HTERT RPE-1 (cell line): ENCODE measurements around the gene PABPN1L.

Experiments
- in situ Hi-C: fragments of 300-500 bp; cut with MboI; formaldehyde crosslinking; loops from 4 replicates; pipeline ENCODE4 v1.14.3; 2020; ENCODE audit warnings: low sequenced_read_pairs

Gene PABPN1L

DNA sequence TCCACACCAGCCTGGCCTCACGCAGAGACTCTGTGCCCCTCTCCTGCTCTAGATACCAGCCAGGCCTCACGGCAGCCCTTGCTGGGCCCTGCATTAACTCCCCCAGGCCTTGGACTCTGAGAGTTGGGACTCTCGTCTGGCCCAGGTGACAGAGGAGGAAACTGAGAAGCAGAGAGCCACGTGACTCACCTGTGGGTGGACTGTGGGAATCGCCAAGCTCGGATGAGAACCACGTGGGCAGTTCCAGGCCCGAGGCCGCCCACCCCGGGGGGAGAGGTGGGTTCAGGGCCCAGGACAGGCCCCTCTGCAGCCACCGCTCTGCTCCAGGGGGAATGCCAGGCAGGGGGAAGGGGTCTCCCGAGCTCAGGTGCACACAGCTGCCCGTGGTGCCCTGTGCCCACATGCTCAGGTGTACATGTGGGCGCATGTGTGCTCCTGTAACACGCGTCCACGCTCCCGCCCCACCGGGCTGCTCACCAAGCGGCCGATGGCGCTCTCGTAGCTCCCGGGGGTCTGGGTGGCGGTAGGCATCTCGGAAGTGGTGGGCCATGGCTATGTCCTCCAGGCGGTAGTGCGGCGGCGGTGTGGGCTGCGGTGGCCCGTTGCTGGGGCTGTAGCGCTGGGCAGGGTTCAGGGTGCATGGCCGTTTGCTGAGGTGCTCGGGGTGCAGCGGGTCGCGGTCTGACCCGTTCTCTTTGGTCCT is 18.3 kb upstream of the PABPN1L start:
- in situ Hi-C loops: no loop called here

- in situ Hi-C loops: no loop called here
Observed at GRCh38 chr16:88883946-88884345, 17.5 kb upstream of the PABPN1L start.

DNA sequence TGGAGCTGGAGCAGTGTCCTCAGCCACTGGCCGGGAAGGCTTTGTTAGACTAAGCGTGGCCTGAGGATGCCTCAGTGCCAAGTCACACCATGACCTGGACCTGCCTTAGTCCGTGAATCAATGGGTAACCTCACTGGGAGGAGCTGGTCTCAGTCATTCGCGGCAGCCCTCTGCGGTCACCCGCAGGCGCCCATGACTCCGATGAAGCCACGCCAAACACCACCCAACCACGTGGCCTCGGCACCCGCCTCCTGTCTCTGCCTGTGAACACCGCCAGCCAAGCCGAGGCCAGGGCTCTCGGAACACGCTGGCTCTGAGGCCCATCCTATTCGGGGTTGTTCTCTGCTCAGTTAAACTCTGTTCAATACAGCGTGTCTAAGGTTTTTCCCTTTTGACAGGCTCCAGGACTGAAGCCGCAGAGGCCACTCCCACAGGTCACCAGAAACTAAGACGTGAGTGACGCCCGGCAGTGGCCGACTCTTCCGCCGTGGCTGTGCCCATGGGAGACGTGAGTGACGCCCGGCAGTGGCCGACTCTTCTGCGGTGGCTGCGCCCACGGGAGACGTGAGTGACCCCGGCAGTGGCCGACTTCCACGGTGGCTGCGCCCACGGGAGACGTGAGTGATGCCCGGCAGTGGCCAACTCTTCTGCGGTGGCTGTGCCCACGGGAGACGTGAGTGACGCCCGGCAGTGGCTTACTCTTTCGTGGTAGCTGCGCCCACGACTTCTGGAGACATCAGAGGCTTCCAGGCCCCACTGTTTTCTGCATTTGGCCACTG is 16.8 kb upstream of the PABPN1L start:
- in situ Hi-C loops: no loop called here

GRCh38 chr16:88882358-88883030 is 16.0 kb upstream of the PABPN1L start:
- in situ Hi-C loops: no loop called here

DNA sequence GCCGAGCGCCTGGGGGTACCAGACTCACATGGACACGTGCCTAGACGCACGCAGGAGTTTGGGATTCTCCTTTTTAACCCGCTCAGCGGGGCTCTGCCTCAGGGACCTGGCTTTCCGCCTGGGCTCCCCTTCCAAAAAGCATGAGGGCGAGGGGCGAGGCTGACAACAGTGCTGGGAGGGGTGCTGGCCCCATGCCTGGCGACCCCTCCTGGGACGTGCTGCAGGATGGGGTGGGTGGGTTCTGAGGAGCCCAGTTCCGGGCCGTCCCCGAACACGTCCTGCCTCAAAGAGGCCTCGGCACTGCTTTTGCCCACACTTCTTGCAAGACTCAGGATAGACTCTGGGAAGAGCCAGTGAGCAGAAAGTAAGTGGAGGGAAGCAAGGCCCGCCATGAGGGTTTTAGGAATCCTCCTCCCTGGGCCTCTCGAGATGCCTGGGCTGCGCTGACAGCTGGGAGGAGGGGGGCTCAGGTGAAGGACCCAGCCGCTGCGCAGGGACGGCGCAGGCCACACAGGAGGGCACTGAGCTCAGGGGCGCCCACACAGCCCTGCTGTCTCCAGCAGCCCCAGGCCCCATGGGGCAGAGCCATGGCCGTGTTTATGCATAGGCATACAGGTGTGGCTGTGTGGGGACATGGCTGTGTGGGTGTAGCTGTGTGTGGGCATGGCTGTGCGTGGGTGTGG is 15.4 kb upstream of the PABPN1L start:
- in situ Hi-C loops: no loop called here

GRCh38 chr16:88881007-88881615 is 14.7 kb upstream of the PABPN1L start:
- in situ Hi-C loops: no loop called here

DNA sequence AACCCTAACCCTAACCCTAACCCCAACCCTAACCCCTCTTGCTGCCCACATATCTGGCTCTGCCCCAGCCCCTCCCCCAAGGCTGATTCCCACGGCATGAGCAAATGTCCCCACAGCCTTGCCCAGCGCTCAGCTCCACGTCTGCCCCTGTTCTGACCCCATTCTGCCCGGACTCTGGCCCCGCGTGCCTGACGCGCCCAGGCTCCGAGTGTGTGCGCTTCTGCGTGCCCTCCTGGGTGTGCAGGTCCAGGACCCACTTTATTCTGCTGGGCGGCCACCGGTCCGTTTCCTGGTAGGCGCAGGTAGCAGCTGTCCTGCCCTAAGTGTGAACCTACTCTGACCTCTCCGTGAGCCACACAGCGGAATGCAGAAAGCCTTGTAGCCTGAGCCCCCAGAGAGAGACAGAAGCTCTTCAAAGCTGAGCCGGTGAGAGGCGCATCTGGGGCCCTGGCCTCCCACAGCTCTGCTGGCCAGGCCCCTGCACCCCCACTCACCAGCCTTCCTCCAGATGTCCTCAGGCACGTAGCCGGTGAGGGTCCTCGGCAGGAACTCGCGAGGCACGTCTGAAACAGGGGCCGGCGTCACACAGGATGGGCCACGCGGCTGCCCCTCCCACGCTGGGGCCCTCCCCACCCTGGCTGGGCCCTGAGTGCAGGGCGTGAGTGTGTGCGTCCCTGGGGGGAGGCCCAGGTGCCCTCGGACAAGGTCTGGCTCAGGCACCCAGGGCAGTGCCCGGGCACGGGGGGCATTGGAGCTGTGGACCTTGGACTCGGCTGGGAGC is 14.0 kb upstream of the PABPN1L start:
- in situ Hi-C loops: no loop called here

DNA sequence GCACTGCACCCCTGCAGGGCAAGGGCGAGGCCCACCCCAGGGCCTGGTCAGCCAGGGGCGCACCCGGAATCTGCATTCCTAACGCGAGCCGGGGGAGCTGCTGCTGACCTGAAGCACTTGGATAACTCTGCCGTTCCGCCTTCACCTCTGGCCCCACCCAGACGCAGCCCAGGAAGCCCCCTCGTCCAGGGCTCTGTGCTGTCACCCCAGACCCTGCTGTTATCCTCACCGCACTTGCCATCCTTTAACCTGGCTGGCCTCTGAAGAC is 13.3 kb upstream of the PABPN1L start:
- in situ Hi-C loops: no loop called here

GRCh38 chr16:88878967-88879787 is 12.7 kb upstream of the PABPN1L start:
- in situ Hi-C loops: no loop called here

- in situ Hi-C loops: no loop called here
Observed at GRCh38 chr16:88878356-88878755, 11.9 kb upstream of the PABPN1L start.

- in situ Hi-C loops: no loop called here
Observed at GRCh38 chr16:88877564-88878289, 11.3 kb upstream of the PABPN1L start.

GRCh38 chr16:88876942-88877526 is 10.6 kb upstream of the PABPN1L start:
- in situ Hi-C loops: no loop called here

- in situ Hi-C loops: no loop called here
Observed at GRCh38 chr16:88875703-88876234, 9.3 kb upstream of the PABPN1L start.

- in situ Hi-C loops: no loop called here
Observed at GRCh38 chr16:88874938-88875599, 8.6 kb upstream of the PABPN1L start.

DNA sequence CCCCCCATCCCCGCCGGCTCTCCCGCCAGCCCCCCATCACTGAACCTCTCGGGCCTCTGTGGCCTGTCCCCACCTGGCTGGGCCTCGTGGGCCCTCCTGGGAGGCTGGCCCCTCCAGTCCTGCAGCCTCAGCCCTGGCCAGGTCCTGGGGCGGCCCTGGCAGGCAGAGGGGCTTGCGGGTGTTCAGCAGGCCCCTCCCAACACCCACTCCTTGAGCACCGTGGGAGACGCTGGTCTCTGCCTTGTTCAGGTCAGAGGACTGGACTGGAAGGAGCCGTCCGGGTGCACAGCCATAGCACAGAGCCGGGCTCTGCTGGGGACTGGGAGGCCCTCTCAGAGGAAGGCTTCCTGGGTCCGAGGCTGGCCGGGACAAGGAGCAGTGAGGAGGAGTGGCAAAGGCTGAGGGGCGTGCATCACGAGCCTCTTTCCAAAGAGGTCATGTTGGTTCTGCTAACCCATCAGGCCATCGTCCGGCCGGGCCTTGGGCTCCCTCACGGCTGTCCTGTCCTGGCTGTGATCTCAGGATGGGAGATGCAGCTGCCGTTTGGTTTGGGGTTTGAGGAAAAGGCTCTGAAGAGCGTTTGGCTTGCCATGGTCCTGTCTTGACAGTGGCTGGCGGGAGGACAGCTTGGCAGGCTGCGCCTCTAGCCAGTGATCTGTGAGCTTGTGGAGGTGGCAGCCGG is 6.3 kb upstream of the PABPN1L start:
- in situ Hi-C loops: no loop called here

DNA sequence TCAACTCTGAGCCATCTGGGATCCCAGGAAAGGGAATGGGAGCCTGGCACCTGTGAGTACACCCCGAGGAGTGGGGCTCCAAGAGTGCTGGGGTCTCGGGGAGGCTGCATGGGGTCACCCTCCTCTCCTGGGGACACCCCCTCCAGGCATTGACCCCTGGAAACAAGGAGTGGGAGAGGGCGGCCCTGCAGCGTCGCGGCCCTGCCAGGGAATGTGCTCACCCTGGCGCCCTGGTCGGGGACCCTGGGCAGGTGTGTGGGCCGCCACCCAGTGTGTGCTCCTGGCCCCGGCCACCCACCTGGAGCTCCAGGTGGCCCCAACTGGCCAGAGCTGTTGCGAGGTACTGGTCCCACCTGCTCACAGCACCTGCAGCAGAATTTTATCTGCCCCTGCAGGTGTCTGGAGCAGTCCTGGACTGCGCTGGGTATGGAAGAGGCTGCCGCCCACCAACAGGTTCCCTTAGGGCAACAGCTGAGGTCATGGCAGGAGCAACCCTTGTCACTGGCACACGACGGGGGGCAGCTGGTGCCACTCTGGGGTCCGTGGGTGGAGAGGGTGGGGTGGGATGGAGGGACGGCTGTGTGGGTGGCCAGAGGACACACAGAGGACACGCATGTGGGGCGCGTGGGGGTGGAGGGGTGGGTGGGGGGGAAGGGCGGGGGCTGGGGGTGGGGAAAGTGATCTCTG is 5.4 kb upstream of the PABPN1L start:
- in situ Hi-C loops: no loop called here

- in situ Hi-C loops: no loop called here
Observed at GRCh38 chr16:88871349-88871702, 4.9 kb upstream of the PABPN1L start.
